Nephron progenitor cell (in vitro differentiated cells): ENCODE data around the gene PDE7B.

ENCODE experiments used
- DNase-seq: peaks from one replicate; pipeline ENCODE4 v3.0.0; 2021
- H3K27ac Mint-ChIP-seq: 2 replicates; pipeline ENCODE4 v1.8.0; 2021; ENCODE audit warnings: mild to moderate bottlenecking, moderate library complexity, mixed read lengths
- H3K27me3 Mint-ChIP-seq: 2 replicates; pipeline ENCODE4 v1.8.0; 2021; ENCODE audit warnings: mild to moderate bottlenecking, low read depth, mixed read lengths; ENCODE audit not compliant: poor library complexity
- H3K36me3 Mint-ChIP-seq: 2 replicates; pipeline ENCODE4 v1.8.0; 2021; ENCODE audit warnings: low read depth, mixed read lengths
- H3K4me1 Mint-ChIP-seq: 2 replicates; pipeline ENCODE4 v1.8.0; 2021; ENCODE audit warnings: mixed read lengths
- H3K4me3 Mint-ChIP-seq: 2 replicates; pipeline ENCODE4 v1.8.0; 2021; ENCODE audit warnings: mild to moderate bottlenecking, moderate library complexity, mixed read lengths
- H3K9me3 Mint-ChIP-seq: 2 replicates; pipeline ENCODE4 v1.8.0; 2021; ENCODE audit warnings: mild to moderate bottlenecking, moderate library complexity, mixed read lengths
- CTCF ChIP-seq: fragments of 200-600 bp; sonication (generic); IDR thresholded peaks from 2 replicates; pipeline ENCODE4 v1.5.0; 2021; ENCODE audit warnings: antibody characterized with exemption

PDE7B gene

GRCh38 chr6:136030131-136030530 is 178.6 kb downstream of the PDE7B start:
- TF ChIP-seq CTCF = no peak
- H3K27me3 Mint-ChIP-seq = no peaks in the 10 kb centered on the region
- H3K36me3 Mint-ChIP-seq = no peaks in the 10 kb centered on the region
- H3K9me3 Mint-ChIP-seq = no peaks in the 10 kb centered on the region
- no peak overlapping the region for H3K27ac Mint-ChIP-seq
- no peak for DNase-seq
- no peak overlapping the region for H3K4me3 Mint-ChIP-seq
- no peaks in the 10 kb centered on the region for H3K4me1 Mint-ChIP-seq

DNA sequence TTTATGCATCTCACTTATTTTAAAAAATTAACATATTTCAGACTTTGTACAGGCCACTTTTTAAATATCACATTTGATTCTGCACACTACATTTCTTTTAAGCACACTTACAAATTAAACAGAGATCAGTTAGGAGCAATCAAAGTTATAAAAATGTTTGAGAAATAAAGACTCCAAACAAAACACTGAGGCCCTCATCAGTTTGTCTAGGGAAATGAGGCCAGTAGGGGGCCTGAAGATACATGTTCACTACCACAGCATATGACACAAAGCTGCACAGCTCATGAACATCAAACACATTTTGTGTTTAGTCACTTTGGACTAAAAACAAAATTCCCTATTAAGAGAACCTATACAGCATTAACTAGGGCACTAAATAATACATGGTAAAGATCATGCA is 180.5 kb downstream of the PDE7B start:
- no peak overlapping the region for H3K27ac Mint-ChIP-seq
- peaks cover 6% of the 10 kb centered on the region for H3K4me1 Mint-ChIP-seq
- TF ChIP-seq CTCF = peak; percentile 26
- no peaks in the 10 kb centered on the region for H3K36me3 Mint-ChIP-seq
- H3K27me3 Mint-ChIP-seq = peaks cover 4% of the 10 kb centered on the region
- no peak overlapping the region for H3K4me3 Mint-ChIP-seq
- no peaks in the 10 kb centered on the region for H3K9me3 Mint-ChIP-seq
- DNase-seq = no peak

GRCh38 chr6:136033416-136033815 is 181.9 kb downstream of the PDE7B start:
- peaks cover 20% of the 10 kb centered on the region for H3K4me1 Mint-ChIP-seq

GRCh38 chr6:136034422-136034821 is 182.9 kb downstream of the PDE7B start:
- no peak overlapping the region for H3K27ac Mint-ChIP-seq
- H3K36me3 Mint-ChIP-seq = no peaks in the 10 kb centered on the region
- H3K4me1 Mint-ChIP-seq = peaks cover 22% of the 10 kb centered on the region
- no peak for DNase-seq
- no peak overlapping the region for H3K4me3 Mint-ChIP-seq
- H3K27me3 Mint-ChIP-seq = peaks cover 4% of the 10 kb centered on the region
- no peaks in the 10 kb centered on the region for H3K9me3 Mint-ChIP-seq
- TF ChIP-seq CTCF = no peak

More at GRCh38 chr6:136033416-136033815, 181.9 kb downstream of the PDE7B start:
- TF ChIP-seq CTCF = no peak
- no peak overlapping the region for H3K4me3 Mint-ChIP-seq
- H3K27ac Mint-ChIP-seq = no peak overlapping the region
- no peaks in the 10 kb centered on the region for H3K36me3 Mint-ChIP-seq
- H3K9me3 Mint-ChIP-seq = no peaks in the 10 kb centered on the region
- H3K27me3 Mint-ChIP-seq = peaks cover 4% of the 10 kb centered on the region
- no peak for DNase-seq

DNA sequence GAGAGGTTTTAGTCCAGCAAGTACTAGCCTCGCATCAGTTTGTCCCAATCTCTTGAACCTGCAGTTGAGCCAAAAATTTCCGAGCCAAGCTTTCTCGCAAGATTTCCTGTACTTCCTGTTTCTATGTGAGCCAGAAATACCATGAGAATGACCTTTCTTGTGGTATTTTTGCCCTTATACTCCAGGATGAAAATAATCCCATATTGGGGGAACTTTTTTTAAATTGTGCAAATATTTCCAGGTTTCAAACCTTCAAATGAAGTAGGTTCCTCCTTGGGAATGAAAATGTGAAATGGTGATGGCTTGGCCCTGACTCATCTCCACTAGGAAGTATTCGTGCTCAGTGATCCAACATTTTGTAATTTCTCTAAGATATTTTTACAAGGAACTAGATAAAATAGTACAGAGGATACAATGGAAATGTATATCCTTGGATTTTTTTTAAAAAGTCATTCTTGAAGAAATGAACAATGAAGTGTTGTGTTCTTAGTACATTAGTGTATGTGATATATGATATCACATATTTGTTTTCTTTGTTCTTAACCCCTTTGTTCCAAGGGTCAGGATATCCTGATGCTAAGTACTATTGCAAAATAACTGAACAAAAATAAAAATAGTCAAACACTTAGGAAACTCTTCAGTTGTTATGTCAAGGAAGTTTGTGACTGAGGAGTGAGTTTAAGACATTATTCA is 184.0 kb downstream of the PDE7B start:
- Mint-ChIP-seq H3K36me3 (no peaks in the 10 kb centered on the region), H3K27me3 (peaks cover 4% of the 10 kb centered on the region), H3K4me3 (no peak overlapping the region), H3K27ac (no peak overlapping the region), H3K4me1 (peaks cover 22% of the 10 kb centered on the region), H3K9me3 (no peaks in the 10 kb centered on the region)
- TF ChIP-seq CTCF = no peak
- DNase-seq = no peak

GRCh38 chr6:136036071-136036380 is 184.5 kb downstream of the PDE7B start:
- peaks cover 4% of the 10 kb centered on the region for H3K27me3 Mint-ChIP-seq
- H3K9me3 Mint-ChIP-seq = no peaks in the 10 kb centered on the region
- DNase-seq = no peak
- TF ChIP-seq CTCF = no peak
- H3K4me3 Mint-ChIP-seq = no peak overlapping the region
- H3K27ac Mint-ChIP-seq = no peak overlapping the region
- H3K36me3 Mint-ChIP-seq = no peaks in the 10 kb centered on the region
- peaks cover 22% of the 10 kb centered on the region for H3K4me1 Mint-ChIP-seq
